Measurements from ENCODE around the gene SBF2.

SBF2 gene

GRCh38 chr11:10329935-10330334 is 35.9 kb upstream of the SBF2 start:
- TF ChIP-seq FOXP2 (optimal IDR thresholded peaks at IDR 0.05; ENCODE audit: borderline replicate concordance, extremely low read depth, extremely low read length, insufficient read depth) (no peak), POLR2AphosphoS5 (IDR thresholded peaks at IDR 0.05; ENCODE audit: low read depth, low read length) (no peak), TAF1 (IDR thresholded peaks at IDR 0.05; ENCODE audit: borderline replicate concordance, insufficient read depth, low read length) (no peak), SIN3A (IDR thresholded peaks at IDR 0.05; ENCODE audit: borderline replicate concordance, insufficient read depth, low read length) (no peak), REST (IDR thresholded peaks at IDR 0.05; ENCODE audit: insufficient read depth in 1 of 2, low read depth in 2 of 2, low read length in 2 of 2) (no peak)

DNA sequence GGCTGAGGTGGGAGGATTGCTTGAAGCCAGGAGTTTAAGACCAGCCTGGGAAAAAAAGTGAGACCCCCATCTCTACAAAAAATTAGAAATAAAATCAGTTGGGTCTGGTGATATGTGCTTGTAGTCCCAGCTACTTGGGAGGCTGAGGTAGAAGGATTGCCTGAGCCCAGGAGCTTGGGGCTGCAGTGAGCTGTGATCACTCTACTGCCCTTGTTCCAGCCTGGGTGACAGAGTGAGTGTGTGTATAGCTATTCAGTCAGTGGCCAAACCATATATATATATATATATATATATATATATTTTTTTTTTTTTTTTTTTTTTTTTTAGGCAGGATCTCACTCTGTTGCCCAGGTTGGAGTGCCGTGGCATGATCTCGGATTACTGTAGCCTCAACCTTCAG is 35.3 kb upstream of the SBF2 start:
- TF ChIP-seq FOXP2 (optimal IDR thresholded peaks at IDR 0.05; ENCODE audit: borderline replicate concordance, extremely low read depth, extremely low read length, insufficient read depth) = no peak
- no peak for TF ChIP-seq TAF1 (IDR thresholded peaks at IDR 0.05; ENCODE audit: borderline replicate concordance, insufficient read depth, low read length)
- TF ChIP-seq POLR2AphosphoS5 (IDR thresholded peaks at IDR 0.05; ENCODE audit: low read depth, low read length) = no peak
- no peak for TF ChIP-seq SIN3A (IDR thresholded peaks at IDR 0.05; ENCODE audit: borderline replicate concordance, insufficient read depth, low read length)

DNA sequence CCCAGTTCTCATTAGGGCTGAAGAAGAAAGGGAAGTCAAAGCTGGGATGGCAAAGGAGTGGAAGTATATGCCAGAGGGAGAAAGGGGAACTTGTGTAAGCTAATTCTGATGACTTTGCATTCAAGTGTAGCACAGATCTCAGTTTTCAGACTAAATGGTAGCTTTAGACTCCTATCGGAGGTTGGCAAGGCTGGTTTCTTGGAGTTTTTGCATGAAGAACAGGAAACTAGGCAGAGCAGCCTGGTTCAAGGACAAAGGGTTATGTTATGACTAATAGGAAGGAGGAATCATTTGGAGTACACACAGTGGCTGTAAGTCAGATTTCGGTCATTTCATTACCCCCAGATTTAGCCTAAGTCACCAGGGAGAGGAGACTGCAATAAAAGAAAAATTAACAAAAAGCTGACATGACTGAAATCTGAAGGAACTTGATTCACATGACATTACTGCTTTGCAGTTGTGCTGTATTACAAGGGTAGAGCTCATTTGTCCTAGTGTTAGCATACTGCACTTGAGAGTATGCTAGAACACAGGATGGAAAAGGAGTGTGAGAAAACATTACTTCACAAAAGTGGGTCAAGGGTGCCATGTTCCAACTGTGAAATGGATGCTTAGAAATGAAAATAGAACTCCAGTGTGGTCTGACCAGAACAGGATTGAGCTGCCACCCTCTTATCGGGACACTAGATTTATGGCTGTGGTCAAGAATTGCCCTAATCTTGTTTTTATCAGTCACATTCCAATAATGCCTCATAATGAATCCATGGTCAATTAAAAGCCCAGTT is 34.5 kb upstream of the SBF2 start:
- TF ChIP-seq FOXP2 (optimal IDR thresholded peaks at IDR 0.05; ENCODE audit: borderline replicate concordance, extremely low read depth, extremely low read length, insufficient read depth) (no peak), TAF1 (IDR thresholded peaks at IDR 0.05; ENCODE audit: borderline replicate concordance, insufficient read depth, low read length) (no peak), REST (IDR thresholded peaks at IDR 0.05; ENCODE audit: insufficient read depth in 1 of 2, low read depth in 2 of 2, low read length in 2 of 2) (no peak), POLR2AphosphoS5 (IDR thresholded peaks at IDR 0.05; ENCODE audit: low read depth, low read length) (no peak), SIN3A (IDR thresholded peaks at IDR 0.05; ENCODE audit: borderline replicate concordance, insufficient read depth, low read length) (no peak)

- TF ChIP-seq POLR2AphosphoS5 (IDR thresholded peaks at IDR 0.05; ENCODE audit: low read depth, low read length) = no peak
Measured at GRCh38 chr11:10327254-10327653, 33.2 kb upstream of the SBF2 start.

DNA sequence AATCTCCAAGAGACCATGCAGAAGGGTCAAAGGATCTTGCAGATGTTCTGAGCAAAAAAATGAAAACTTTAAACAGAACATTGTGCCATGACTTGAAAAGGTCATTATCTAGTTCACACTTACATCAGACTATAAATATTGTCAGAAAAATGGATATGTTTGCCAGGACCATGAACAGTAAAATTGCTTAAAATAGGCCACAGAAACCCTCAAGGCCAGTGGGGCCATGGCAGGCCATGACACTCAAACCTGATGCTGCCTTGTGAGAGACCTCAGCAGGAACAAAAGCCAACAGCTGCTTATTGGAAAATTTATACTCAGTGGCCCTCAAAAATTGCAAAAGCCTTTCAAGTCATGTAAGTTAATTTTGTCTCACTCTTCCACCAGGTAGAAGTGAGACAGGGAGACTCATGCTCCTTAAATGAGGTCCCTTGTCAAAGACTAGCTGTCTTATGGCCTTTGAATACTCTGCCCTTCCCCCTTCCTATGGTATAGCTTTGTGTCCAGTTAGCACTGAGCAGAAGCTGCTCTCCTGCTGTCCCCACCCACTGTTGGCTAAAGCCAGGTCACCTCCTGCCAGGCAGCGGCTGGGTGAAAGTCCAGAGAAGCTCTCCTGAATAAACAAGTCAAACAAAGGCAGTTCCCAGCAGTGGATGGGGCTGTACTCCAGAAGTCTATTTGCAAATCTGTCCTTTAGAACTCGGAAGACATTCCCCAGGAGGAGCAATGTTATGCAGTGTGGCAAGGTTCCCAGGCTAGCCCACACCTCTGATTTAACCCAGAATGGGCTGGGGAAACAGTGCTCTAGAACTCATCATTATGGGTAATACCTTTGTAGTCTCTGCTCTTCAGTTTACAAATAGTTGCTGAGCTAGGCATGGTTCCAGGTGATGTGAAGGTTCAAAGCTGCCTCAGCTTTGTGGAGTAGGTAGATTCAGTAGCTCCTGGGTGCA is 32.3 kb upstream of the SBF2 start:
- TF ChIP-seq POLR2AphosphoS5 (IDR thresholded peaks at IDR 0.05; ENCODE audit: low read depth, low read length) (no peak), FOXP2 (optimal IDR thresholded peaks at IDR 0.05; ENCODE audit: borderline replicate concordance, extremely low read depth, extremely low read length, insufficient read depth) (no peak), TAF1 (IDR thresholded peaks at IDR 0.05; ENCODE audit: borderline replicate concordance, insufficient read depth, low read length) (no peak), REST (IDR thresholded peaks at IDR 0.05; ENCODE audit: insufficient read depth in 1 of 2, low read depth in 2 of 2, low read length in 2 of 2) (no peak)

All from PFSK-1 (cell line).